ENCODE results near the gene COLEC12.
A peak's percentile ranks its signal among the peaks of the same experiment; 100 is the strongest.

The COLEC12 gene

DNA sequence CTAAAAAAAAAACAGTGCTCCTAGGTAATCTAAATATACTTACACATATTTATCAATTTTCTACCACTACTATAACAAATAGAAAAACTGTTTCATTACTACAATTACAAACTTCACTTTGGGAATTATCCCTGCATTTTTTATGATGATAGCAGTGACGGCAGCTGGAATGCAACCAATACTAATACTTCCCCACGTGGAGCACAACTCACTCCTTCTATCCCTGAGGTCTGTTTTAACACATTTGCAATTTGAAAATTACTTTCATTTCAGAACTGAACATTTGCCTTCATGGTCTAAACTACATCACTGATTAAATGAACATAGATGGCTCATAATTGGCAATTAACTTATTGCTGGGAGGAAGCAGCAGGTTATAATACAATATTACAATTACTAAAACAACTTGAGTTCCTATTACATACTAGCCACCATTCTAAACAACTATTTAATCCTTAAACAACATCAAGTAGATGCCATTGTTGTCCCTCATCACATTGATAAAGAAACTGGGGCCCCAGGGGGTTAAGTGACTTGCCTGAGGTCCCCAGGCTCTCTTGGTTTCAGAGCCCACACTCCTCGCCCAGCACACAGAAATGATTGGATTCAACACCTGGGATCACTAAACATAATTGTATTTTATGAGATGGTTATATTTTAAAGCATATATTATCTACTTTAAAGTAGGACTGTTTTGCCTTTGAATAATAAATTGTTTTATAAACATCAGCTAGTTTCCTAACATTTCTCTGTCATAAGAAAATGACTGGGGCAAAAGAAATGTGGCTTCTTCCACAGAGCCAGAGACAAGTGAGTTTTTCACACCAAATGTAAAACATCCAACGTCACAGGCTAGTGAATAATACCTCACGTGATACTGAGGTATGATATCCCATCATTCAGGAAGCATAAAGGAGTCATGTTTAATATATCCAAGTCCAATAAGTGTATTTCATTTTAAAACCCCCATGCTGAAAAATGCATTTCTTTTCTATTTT lies 6.2 kb downstream of the COLEC12 start:
- Histone ChIP-seq H3K4me2 (ENCODE audit: low read length, poor library complexity, severe bottlenecking) (no peak overlapping the region), H2BK15ac (ENCODE audit: low read depth, poor library complexity, severe bottlenecking) (no peak overlapping the region), H3K27ac (ENCODE audit: low read length, poor library complexity, severe bottlenecking) (no peak overlapping the region), H3K36me3 (ENCODE audit: control insufficient read depth in 1 of 2, insufficient read depth in 2 of 2, low read depth in 1 of 2, low read length in 2 of 2) (no peaks in the 10 kb centered on the region), H3K9ac (ENCODE audit: low read length) (peak overlapping the region; percentile 85), H3K9me3 (ENCODE audit: control insufficient read depth, low read length) (no peaks in the 10 kb centered on the region), H4K8ac (ENCODE audit: low read length) (no peak overlapping the region), H2AK5ac (ENCODE audit: low read length, severe bottlenecking) (no peak overlapping the region), H3K4me1 (ENCODE audit: control insufficient read depth, insufficient read depth, low read depth, low read length) (peaks cover 9% of the 10 kb centered on the region), H4K91ac (ENCODE audit: low read length) (no peak overlapping the region), H2BK120ac (ENCODE audit: low read depth, low read length) (no peak overlapping the region), H3K27me3 (ENCODE audit: control insufficient read depth in 1 of 2, insufficient read depth in 1 of 2, low read length in 2 of 2) (no peaks in the 10 kb centered on the region), H3K4me3 (ENCODE audit: insufficient read depth in 1 of 2, low read depth in 1 of 2, low read length in 2 of 2) (peak overlapping the region in 1 of 2 experiments; percentile 39), H3K14ac (ENCODE audit: low read length in 2 of 2) (no peak overlapping the region), H2AFZ (ENCODE audit: low read depth, low read length) (no peak overlapping the region), H3K79me1 (replicated peaks; ENCODE audit: low read length, poor library complexity, severe bottlenecking) (peaks cover 6% of the 10 kb centered on the region), H3K23ac (ENCODE audit: low read length in 2 of 2) (no peak overlapping the region), H2BK12ac (ENCODE audit: low read length in 2 of 2) (no peak overlapping the region), H2BK5ac (ENCODE audit: low read depth, low read length, poor library complexity, severe bottlenecking) (no peak overlapping the region), H3K4ac (ENCODE audit: low read depth in 1 of 2, low read length in 2 of 2) (no peak overlapping the region), H3K18ac (ENCODE audit: low read depth in 1 of 2, low read length in 2 of 2) (no peak overlapping the region)
- WGBS, result 80% methylated on average over 2 of the region's 5 CpGs
- peak; percentile 42 for DNase-seq

- no peak overlapping the region for H4K8ac ChIP-seq (ENCODE audit: low read length)
- no peak overlapping the region for H2AK5ac ChIP-seq (ENCODE audit: low read length, severe bottlenecking)
- WGBS, result 30% methylated on average over 1 of the region's 5 CpGs
- peaks cover 9% of the 10 kb centered on the region for H3K4me1 ChIP-seq (ENCODE audit: control insufficient read depth, insufficient read depth, low read depth, low read length)
- H3K4ac ChIP-seq (ENCODE audit: low read depth in 1 of 2, low read length in 2 of 2), result no peak overlapping the region
- no peak overlapping the region for H3K4me3 ChIP-seq (ENCODE audit: insufficient read depth in 1 of 2, low read depth in 1 of 2, low read length in 2 of 2)
- no peak overlapping the region for H3K18ac ChIP-seq (ENCODE audit: low read depth in 1 of 2, low read length in 2 of 2)
- no peak overlapping the region for H2BK15ac ChIP-seq (ENCODE audit: low read depth, poor library complexity, severe bottlenecking)
- H3K36me3 ChIP-seq (ENCODE audit: control insufficient read depth in 1 of 2, insufficient read depth in 2 of 2, low read depth in 1 of 2, low read length in 2 of 2), result no peaks in the 10 kb centered on the region
- no peak overlapping the region for H3K4me2 ChIP-seq (ENCODE audit: low read length, poor library complexity, severe bottlenecking)
- H3K79me1 ChIP-seq (replicated peaks; ENCODE audit: low read length, poor library complexity, severe bottlenecking), result peaks cover 6% of the 10 kb centered on the region
- no peaks in the 10 kb centered on the region for H3K9me3 ChIP-seq (ENCODE audit: control insufficient read depth, low read length)
- no peak overlapping the region for H3K23ac ChIP-seq (ENCODE audit: low read length in 2 of 2)
- H4K91ac ChIP-seq (ENCODE audit: low read length), result no peak overlapping the region
- no peak overlapping the region for H3K14ac ChIP-seq (ENCODE audit: low read length in 2 of 2)
- H3K27ac ChIP-seq (ENCODE audit: low read length, poor library complexity, severe bottlenecking), result no peak overlapping the region
- H3K27me3 ChIP-seq (ENCODE audit: control insufficient read depth in 1 of 2, insufficient read depth in 1 of 2, low read length in 2 of 2), result no peaks in the 10 kb centered on the region
- H2BK12ac ChIP-seq (ENCODE audit: low read length in 2 of 2), result no peak overlapping the region
- no peak for DNase-seq
- peak overlapping the region; percentile 37 for H3K9ac ChIP-seq (ENCODE audit: low read length)
- no peak overlapping the region for H2BK5ac ChIP-seq (ENCODE audit: low read depth, low read length, poor library complexity, severe bottlenecking)
- no peak overlapping the region for H2AFZ ChIP-seq (ENCODE audit: low read depth, low read length)
- H2BK120ac ChIP-seq (ENCODE audit: low read depth, low read length), result no peak overlapping the region
Observed at GRCh38 chr18:492451-492850, 8.1 kb downstream of the COLEC12 start.

DNA sequence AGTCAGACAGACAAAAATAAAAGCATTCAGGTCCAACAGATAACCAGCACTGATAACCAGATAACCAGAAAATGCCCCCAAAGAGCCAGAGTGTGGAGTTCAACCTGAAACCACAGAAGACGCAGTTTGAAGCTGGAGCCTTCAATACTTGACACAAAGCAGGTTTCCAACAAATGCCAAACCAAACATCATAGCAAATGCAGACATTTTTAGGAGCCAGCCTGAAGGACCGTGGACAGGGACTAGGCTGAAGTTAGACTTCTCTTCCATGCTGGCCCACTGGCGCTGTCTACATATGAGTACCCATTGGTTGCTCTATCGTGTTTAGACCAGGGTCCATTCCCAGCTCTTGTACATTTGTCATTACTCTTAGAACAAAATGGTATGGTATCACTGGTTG lies 9.9 kb downstream of the COLEC12 start:
- Histone ChIP-seq H3K79me1 (replicated peaks; ENCODE audit: low read length, poor library complexity, severe bottlenecking) (peaks cover 6% of the 10 kb centered on the region), H3K27ac (ENCODE audit: low read length, poor library complexity, severe bottlenecking) (no peak overlapping the region), H3K18ac (ENCODE audit: low read depth in 1 of 2, low read length in 2 of 2) (peak overlapping the region in 1 of 2 experiments; percentile 38), H3K4me2 (ENCODE audit: low read length, poor library complexity, severe bottlenecking) (no peak overlapping the region), H3K23ac (ENCODE audit: low read length in 2 of 2) (no peak overlapping the region), H2BK12ac (ENCODE audit: low read length in 2 of 2) (peak overlapping the region in 1 of 2 experiments; percentile 61), H4K8ac (ENCODE audit: low read length) (no peak overlapping the region), H2BK120ac (ENCODE audit: low read depth, low read length) (no peak overlapping the region), H3K27me3 (ENCODE audit: control insufficient read depth in 1 of 2, insufficient read depth in 1 of 2, low read length in 2 of 2) (no peaks in the 10 kb centered on the region), H3K14ac (ENCODE audit: low read length in 2 of 2) (no peak overlapping the region), H3K4me3 (ENCODE audit: insufficient read depth in 1 of 2, low read depth in 1 of 2, low read length in 2 of 2) (no peak overlapping the region), H3K4ac (ENCODE audit: low read depth in 1 of 2, low read length in 2 of 2) (peak overlapping the region in 1 of 2 experiments; percentile 37), H2BK5ac (ENCODE audit: low read depth, low read length, poor library complexity, severe bottlenecking) (no peak overlapping the region), H4K91ac (ENCODE audit: low read length) (no peak overlapping the region), H3K9me3 (ENCODE audit: control insufficient read depth, low read length) (peaks cover 4% of the 10 kb centered on the region), H3K9ac (ENCODE audit: low read length) (no peak overlapping the region), H2BK15ac (ENCODE audit: low read depth, poor library complexity, severe bottlenecking) (no peak overlapping the region), H3K36me3 (ENCODE audit: control insufficient read depth in 1 of 2, insufficient read depth in 2 of 2, low read depth in 1 of 2, low read length in 2 of 2) (peaks cover 0 to 8% of the 10 kb centered on the region in 2 experiments), H3K4me1 (ENCODE audit: control insufficient read depth, insufficient read depth, low read depth, low read length) (peaks cover 9% of the 10 kb centered on the region), H2AK5ac (ENCODE audit: low read length, severe bottlenecking) (peak overlapping the region; percentile 95), H2AFZ (ENCODE audit: low read depth, low read length) (no peak overlapping the region)
- 65% methylated on average over 3 of the region's 4 CpGs for WGBS
- DNase-seq, result no peak

DNA sequence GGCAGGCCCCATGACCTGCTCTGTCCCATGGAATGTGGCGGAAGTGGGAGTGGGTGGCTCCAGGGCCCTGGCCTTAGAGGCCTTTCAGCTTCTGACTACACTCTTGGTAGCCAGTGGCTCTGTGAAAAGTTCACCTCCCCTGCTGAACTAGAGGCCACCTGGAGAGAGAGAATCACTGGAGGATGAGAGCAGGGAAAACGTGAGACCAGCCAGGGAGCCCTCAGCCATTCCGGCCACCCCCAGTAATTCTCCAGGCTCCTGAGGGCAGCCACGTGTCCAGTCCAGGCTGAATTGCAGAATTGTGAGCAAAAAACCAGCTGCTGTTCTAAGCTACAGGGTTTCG lies 10.5 kb downstream of the COLEC12 start:
- Histone ChIP-seq H4K8ac (ENCODE audit: low read length) (peak overlapping the region; percentile 19), H3K79me1 (replicated peaks; ENCODE audit: low read length, poor library complexity, severe bottlenecking) (peaks cover 6% of the 10 kb centered on the region), H3K23ac (ENCODE audit: low read length in 2 of 2) (no peak overlapping the region), H2AFZ (ENCODE audit: low read depth, low read length) (no peak overlapping the region), H3K18ac (ENCODE audit: low read depth in 1 of 2, low read length in 2 of 2) (peak overlapping the region; percentile 29 to 34), H3K27me3 (ENCODE audit: control insufficient read depth in 1 of 2, insufficient read depth in 1 of 2, low read length in 2 of 2) (no peaks in the 10 kb centered on the region), H2AK5ac (ENCODE audit: low read length, severe bottlenecking) (no peak overlapping the region), H2BK15ac (ENCODE audit: low read depth, poor library complexity, severe bottlenecking) (no peak overlapping the region), H3K4me3 (ENCODE audit: insufficient read depth in 1 of 2, low read depth in 1 of 2, low read length in 2 of 2) (no peak overlapping the region), H3K9me3 (ENCODE audit: control insufficient read depth, low read length) (peaks cover 4% of the 10 kb centered on the region), H3K14ac (ENCODE audit: low read length in 2 of 2) (no peak overlapping the region), H2BK12ac (ENCODE audit: low read length in 2 of 2) (peak overlapping the region; percentile 29 to 45), H2BK120ac (ENCODE audit: low read depth, low read length) (no peak overlapping the region), H3K4ac (ENCODE audit: low read depth in 1 of 2, low read length in 2 of 2) (no peak overlapping the region), H4K91ac (ENCODE audit: low read length) (no peak overlapping the region), H3K4me1 (ENCODE audit: control insufficient read depth, insufficient read depth, low read depth, low read length) (peaks cover 9% of the 10 kb centered on the region), H2BK5ac (ENCODE audit: low read depth, low read length, poor library complexity, severe bottlenecking) (peak overlapping the region; percentile 3), H3K36me3 (ENCODE audit: control insufficient read depth in 1 of 2, insufficient read depth in 2 of 2, low read depth in 1 of 2, low read length in 2 of 2) (peaks cover 0 to 11% of the 10 kb centered on the region in 2 experiments), H3K9ac (ENCODE audit: low read length) (peak overlapping the region; percentile 68), H3K27ac (ENCODE audit: low read length, poor library complexity, severe bottlenecking) (peak overlapping the region; percentile 68), H3K4me2 (ENCODE audit: low read length, poor library complexity, severe bottlenecking) (no peak overlapping the region)
- no peak for DNase-seq
- WGBS, result 57% methylated on average over 5 of the region's 5 CpGs

Measured in mesenchymal stem cell (in vitro differentiated cells and primary cell).